Measurements from ENCODE around the gene PNPT1.

GRCh38 chr2:55617175-55618024, 76.2 kb downstream of the PNPT1 start, which contains the start of gene PPP4R3B:
- peak in 1 of 3 donors; percentile 79 for TF ChIP-seq CTCF (IDR thresholded peaks at IDR 0.05)
- TF ChIP-seq POLR2A (IDR thresholded peaks at IDR 0.05): peak in 1 of 2 donors; percentile 81
